Measurements from ENCODE around the gene CCDC102A.
"Not testable (repeated sequence)": the region's sequence is repeated elsewhere in the genome, so short reads cannot be mapped to it uniquely, and the experiment has no call there.

CCDC102A gene

DNA sequence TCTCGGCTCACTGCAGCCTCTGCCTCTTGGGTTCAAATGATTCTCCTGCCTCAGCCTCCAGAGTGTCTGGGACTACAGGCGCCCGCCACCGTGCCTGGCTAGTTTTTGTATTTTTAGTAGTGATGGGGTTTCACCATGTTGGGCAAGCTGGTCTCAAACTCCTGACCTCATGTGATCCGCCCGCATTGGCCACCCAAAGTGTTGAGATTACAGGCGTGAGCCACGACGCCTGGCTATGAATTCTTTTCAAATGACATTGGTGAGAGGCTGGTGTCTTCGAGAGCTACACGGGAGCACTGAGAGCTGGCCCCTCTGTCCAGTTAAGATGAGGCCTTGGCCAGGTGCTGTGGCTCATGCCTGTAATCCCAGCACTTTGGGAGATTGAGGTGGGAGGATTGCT, 36.4 kb downstream of the CCDC102A start:
- not testable (repeated sequence) for DNase-seq

DNA sequence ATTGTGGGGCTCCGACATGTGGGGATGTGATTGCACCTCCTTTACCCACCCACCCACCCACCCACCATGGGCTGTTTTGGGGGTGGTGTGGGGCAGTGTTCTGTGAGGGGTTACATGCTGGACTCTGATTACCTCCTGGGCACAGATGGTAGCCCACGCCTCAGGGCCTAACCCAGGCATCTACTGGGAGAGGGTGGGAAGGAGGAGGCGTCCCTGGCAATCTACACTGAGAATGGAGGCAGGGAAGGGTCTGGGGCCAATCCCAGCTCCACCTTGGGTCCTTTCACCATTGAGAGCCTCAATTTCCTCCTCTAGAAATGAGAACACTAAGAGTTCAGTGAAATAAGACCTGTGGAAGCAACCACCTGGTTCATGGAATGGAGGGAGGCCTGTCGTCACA, 38.3 kb downstream of the CCDC102A start:
- DNase-seq, result no peak

DNA sequence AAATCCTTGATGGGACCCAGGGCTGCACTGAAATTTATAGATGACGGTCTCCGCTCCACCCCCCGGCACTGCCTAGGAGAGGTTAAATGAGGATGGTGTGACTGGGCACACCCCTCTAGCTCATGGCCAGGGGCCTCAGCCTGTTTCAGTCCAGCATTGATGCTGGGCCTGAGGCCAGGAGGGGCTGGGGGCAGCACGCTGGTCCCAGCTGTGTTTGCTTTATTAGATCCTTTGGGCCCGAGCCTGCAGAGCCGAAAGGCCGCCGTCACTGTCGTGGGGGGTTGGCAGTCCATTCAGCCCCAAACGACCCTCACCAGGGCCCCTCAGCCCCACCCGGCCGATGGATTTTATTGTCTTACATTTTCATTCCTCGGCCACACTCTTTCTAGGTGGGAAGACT, 39.2 kb downstream of the CCDC102A start:
- no peak for DNase-seq

DNA sequence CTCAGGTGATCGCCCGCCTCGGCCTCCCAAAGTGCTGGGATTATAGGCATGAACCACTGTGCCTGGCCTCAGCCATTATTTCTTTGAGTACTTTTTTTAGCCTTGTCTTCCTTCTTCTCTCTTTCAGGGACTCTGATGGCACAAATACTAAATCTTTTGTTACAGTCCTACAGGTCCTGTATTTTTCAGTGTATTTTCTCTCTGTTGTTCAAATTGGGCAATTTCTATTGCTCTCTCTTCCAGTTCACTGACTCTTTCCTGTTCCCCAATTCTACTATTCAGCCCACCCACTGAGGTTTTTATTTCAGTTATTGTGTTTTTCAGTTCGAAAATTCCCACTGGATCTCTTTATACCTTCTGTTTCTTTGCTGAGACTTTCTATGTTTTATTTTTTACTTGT, 42.6 kb downstream of the CCDC102A start:
- no peak for DNase-seq

DNA sequence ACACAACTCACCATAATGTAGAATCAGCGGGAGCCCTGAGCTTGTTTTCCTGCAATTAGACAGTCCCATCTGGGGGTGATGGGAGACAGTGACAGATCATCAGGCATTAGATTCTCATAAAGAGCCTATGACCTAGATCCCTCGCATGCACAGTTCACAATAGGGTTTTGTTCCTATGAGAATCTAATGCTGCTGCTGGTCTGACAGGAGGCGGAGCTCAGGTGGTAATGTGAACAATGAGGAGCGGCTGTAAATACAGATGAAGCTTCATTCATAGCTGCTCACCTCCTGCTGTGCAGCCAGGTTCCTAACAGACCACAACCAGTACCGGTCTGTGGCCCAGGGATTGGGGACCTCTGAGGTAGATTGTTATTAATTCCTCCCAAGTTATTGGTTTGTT, 47.1 kb downstream of the CCDC102A start:
- DNase-seq, result no peak

DNA sequence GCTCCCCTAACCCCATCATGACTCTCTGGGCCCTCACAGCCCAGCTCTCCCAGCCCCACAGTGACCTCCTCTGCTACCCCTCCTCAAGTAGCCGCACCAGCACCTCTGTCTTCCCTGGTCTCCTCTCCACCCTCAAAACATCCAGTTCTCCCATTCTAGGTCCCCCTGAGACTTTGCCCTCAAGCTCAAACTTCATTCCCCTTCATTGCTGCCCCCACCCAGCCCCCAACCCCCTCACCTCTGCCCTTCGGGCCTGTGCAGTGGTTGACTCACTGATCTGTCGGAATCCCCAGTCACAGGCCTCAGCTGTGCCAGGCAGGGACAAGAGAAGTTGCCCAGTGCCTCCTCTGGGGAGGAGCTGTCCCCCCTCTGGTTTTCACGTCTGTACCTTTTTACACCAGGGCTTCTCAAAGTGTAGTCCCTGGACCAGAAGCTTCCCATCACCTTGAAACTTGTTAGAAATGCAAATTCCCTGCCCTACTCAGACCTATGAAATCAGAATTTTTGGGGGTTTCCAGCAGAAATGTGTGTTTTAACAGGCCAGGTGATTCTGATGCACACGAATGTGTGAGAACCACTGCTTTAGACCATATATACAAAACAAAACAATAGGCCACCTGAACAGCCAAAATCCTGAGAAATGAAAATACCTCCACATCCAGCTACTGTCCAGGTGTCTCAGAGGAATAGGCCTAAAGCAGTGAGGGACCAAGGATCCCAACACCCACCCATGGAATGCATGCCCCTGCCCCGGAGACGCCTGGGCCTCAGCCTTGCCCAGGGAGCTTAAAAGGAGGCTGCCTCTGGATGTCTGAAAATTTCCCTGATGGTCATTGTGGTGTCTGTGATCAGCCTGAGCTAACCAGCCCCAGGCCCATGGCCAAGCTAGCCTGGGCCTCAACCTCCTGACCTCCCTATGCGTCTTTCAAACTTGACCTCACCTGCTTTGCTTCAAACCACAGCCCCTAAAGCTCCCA, 49.2 kb downstream of the CCDC102A start:
- DNase-seq, result no peak

DNA sequence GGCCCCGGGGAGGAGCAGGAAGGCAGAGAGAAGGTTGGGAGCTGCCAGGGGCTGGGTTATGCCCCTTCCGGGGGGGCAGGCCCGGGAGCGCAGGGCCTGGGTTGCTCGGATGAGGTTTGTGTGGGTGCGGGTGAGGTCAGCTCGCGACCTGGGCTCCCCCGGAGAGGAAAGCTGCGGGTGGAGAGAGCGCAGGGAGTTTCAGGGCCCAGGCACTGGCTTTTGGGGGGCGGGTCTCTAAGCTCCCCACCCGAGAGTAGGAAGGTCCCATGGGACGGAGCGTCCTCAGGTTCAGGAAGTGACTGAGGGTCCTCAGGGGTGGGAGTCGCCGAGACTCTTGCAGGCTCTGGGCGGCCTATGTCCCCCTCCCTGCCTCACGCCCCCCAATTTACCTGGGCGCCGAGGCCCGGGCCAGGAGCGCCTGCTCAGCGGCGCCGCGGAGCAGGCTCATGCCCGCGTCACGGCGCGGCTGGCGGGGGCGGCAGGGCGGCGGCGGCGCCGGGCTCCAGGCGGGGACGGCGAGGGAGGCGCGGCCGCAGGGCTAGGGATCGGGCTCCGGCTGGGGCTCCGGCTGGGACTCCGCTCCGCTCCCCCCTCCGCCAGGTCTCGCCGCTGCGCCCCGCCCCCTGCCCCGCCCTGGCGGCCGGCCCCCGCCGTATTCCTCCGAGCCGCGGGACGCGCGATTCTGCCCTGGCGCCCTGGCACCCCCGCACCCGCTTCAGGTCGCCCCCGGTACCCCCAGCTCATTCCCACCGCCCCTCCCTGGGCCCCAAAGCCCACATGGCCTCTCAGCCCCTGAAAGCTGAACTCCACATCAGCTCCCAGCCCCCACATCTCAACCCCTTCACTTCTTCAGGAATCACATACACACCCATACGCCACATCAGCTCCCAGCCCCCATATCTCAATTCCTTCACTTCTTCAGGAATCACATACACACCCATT, 50.2 kb downstream of the CCDC102A start, which contains the start of gene DOK4:
DOK4 (minus strand) TSS at position 578 of the 942 bp plus-strand sequence. CDS start 6,986 bp downstream, outside the sequence.
- no peak for DNase-seq

DNA sequence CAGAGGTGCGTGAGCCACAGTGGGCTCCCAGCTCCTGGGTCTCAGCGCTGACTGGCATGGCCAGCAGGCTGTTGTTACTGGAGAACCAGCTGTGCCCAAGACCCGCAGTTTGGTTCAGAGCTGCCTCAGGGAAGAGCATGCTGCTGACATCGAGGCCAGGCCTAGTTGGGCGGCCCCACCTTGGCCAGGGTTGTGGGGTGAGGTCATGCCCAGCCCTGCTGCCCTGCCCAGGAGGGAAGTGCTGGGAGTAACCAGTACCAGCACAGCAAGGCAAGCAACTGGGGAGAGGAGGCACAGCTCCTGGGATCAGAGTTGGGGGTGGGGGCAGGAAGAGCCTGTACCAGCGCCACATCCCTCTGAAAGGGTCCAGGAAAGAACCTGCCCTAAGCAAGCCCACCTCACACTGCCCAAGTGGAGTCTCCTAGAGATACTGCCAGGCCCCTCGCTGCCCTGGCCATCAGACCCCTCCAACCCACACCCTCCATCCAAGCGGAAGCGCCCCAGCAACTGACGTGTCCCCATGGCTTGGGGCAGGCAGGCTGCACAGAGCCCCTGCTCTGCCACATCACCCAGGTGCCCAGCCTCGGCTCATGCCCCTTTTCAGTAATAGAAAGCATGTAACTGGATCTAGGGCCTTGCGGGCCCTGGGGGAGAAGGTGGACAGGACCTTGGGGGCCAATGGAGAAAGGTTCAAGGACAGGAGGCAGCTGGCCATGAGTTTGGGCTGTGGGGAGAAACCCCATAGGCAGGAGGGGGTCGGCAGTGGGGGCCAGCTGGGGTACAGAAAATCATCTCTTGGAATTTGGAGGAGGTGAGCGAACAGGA, 51.1 kb downstream of the CCDC102A start:
- no peak for DNase-seq

DNA sequence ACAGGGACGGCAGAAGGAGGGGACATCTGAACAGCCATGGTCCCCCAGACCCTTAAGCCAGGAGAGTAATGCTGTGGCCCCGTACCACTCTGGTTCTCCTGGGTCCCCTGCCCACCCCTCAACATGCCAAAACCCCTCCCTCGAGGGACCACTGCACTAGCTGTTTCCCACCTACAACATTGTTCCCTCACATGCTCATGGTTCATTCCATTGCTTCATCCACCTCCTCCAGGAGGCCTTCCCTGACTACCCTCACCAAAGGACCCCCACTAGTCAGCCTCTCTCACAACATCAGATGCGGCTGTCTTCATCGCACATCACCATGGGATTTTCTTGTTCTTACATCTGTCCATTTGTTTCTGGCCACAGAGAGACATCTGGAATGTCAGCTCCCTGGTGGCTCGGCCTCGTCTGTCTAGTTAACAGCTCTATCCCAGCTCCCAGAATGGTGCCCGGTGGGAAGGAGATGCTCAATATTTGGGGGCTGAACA, 51.8 kb downstream of the CCDC102A start:
- DNase-seq, result no peak

DNA sequence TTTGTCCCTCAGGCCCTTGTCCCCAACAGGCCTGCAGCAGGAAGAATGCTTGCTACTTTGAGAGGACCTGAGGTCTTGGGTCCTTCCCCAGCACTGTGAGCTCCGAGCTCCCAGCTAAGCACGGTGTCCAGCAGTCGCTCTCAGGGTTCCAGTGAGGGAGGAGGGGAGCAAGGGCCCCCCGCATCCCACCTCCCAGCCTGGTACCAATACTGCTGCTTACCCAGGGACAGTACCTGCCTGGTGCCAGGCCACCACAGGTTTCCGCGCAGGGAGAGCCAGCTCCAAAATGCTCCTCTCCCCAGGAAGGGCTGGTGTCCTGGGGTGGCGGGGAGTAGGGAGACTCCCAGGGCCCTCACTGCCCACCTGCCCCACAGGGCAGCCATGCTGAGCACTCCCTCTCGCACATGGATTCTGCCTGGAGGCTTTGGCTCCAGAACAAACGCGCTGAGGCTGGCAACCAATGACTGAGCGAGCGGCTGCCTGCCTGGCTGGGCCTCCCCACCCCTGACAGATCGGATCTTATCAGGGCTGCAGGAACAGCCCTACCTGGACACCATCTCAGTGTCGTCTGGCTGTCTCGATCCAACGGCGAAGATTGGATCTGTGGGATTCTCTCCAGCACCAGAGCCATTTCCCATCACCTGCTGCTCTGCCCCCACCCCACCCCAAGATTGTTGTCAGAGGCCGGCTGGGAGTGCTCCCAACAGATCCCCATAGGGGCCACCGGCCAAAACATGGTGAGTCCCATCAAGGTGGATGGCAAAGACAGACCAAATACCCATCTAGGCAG, 52.5 kb downstream of the CCDC102A start:
- no peak for DNase-seq

DNA sequence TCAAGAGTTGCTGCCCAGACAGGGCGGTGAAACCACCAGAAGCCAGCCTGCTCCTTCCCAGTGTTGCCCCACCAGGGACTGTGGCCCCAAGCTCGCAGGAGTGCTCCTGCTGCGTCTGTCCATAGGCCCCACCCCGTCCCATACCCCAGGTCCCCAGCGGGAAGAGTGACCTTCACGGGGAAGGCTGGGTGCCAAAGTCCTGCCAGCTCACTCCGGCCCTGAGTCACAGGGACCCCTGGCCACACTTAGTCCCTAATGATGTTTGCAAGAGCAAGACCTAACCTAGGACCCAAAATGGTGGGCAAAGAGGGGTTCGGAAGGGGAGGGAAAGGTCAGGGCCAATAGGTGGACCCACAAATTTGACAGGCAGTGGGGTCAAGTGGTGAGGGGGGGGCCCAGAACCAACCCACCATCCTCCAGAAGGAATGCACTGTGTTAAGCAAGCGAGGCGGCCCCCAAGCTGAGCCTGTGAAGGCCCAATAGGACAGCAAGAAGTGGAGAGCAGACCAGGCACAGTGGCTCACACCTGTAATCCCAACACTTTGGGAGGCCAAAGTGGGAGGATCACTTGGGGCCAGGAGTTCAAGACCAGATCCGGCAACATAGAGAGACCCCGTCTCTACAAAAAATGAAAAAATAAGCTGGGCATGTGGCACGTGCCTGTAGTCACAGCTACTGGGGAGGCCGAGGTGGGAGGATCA, 53.4 kb downstream of the CCDC102A start:
- no peak for DNase-seq

DNA sequence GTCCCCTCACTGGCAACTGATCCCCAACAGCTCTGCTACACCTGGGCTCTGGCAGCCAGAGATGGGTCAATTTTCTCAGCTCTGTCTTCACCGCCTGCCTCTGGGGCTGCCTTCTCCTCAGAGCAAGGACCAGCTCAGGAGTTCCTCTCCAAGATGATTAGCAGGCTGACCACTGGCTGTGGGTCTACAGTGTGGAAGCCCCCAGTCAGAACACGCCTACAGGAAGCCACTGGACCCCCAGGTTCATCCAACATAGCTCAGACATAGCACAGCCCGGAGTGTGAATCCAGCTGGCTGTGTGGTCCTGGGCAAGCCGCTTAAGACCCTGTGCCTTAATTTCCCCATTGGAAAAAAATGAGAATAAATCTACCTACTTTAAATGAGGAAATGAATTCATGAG, 55.0 kb downstream of the CCDC102A start:
- no peak for DNase-seq

DNA sequence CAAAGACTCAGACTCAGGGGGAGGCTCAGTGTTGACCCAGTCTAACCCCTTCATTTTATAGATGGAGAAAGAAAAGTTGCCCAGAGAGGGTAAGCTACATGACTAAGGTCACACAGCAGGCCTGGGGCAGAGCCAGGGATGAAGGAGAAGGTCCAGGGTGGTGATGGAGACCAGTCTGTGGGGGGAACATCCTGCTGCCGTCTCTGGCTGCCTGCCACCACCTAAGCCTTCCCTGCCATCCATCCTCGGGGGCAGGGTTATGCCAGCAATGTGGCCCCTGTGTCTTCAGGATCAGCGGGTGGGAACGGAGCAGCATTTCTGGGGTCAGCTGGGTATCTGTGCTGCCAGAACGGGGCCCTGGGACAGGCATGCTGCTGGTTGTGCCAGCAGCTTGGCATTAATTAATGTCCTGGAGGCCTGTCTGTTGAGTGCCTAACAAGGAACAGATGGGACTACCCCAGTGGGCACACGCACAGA, 55.6 kb downstream of the CCDC102A start:
- no peak for DNase-seq

DNA sequence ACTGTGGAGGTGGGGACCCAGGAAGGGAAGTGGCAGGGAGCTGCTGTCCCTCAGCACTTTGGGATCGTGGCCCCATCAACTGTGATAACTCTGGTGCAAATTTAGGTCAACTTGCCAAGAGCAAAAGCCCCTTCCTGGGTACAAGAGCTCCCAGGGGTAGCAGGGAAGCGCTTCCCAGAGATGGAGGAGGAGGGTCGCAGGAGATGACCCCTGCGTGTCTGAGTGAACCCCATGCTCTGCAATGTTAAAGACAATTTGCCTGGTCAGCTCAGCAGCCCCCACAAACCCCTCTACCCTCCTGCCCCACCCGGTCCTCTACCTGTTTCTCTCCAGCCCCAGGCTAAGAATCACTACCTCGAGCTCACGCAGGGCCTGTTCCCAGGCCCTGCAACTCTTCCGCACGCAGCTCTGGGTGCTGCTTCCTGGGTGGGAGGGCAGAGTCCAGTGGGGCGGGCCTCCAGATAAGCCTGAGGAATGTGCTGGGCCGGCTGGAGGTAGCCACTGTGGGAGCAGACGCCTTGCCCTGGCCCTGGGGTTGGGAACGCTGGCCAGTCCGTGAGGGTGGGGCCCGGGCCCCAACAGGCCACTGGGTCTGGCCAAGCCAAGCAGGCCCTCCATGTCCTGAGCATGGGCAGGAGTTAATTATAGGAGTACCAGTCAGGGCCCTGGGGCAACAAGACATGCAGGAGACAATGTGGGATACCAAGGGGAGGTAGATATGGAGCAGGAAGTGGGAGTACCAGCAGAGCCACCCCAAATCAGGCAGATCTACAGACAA, 56.2 kb downstream of the CCDC102A start:
- no peak for DNase-seq

DNA sequence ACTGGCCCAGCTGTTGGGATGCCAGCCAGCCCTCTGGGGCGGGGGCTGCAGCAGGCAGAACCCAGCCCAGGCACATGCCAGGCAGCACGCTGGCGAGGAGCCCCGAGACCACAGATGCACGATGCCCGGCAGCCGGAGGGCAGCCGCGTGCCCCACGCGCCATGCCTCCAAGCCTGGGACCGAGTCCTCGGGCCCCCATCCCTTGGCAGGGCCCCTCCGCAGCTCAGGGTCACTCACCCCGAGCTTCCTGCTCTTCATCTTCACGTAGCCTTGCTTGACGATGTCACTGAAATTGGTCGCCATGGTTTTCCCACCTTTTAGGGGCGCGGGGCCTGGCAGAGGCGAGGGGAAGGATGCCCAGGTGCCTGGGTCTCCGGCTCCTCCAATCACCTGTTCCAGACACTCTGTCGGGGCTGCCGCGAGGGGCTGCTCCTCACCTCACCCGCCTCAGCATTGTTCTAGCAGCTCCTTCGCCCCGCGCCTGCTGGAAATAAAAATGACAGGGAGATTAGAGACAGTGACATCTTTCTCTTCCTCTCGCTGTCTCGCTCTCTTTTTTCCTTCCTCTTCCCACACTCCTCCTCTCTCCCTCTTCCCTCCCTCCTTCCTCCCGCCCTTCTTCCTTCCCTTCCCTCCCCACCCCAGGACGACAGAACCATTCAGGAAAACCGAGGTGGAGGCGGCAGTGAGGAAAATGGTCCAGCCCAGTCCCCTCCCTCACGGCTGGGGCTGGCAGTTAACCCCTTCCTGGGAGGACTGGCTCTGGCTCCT, 57.0 kb downstream of the CCDC102A start:
- DNase-seq, result no peak

DNA sequence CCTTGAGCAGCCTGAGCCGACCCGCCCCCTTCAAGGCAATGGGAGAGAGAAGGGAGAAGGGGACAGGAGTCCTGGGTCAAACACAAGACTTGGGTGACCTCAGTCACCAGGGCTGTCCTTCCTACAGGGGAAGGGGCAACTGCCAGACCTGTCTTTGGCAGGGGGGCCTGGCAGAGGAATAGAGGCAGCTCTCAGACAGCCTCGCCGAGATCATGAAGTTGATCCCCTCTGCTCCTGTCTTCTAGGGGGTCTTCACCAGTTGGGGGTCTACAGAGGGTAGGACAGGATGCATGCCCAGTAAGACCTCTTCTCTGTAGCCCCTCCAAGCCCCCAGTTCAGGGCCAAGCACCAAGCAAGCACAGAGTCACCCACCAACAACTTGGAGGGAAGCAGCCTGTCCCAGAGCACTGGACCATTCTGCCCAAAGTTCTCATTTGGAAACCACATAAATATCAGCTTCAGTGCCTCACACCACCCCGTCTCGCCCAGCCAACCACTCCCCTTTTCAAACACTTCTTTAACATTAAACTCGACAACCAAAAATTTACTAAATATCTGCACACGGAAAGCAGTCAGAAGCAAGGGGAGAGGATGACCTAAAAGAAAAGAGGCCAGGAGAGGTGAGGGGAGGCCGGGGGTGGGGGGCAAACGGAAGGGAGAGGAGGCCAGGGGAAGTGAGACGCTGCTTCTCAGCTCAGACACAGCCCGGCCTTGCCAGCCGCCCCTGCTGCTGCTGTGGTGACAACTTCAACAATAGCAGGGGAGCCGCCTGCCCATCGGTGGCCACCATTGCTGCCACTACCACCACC, 57.8 kb downstream of the CCDC102A start:
- DNase-seq, result no peak

DNA sequence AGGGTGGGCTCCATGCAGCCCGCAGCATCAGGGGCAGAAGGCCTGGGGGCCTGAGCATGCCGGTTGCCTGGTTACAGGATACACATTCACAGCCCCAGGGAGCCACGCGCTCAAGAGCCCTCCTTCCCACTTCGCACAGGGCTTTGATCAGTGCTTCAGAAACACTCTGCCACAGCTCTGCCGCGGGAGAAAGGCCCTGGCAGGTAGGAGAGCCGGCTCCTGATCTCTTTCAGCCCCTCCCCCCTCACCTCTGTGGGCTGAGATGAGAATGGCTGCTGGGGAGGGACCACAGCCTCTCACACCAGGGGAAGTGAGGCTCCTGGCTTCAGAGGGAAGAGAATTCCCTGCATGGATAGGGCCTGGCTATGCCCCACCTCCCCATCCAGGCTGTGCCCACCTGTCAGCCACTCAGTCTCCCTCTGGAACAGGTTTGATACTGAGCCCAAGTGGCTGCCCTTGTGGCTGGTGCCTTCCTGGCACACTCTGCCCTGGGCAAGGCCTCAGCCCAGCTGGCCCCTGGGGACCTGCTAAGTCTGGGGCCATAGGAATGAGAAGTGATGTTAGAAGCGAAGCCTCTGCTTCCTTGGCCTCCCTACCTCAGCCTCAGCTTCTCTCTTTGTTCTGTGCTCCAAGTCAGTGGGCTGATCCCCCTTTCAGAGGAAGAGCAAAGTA, 58.7 kb downstream of the CCDC102A start:
- DNase-seq, result no peak
